Mesangial cell (primary cell): ENCODE data around the gene KIF17. TPM values are rescaled to one million over a fixed set of nuclear protein-coding genes. Genes with fewer than 3 reads are reported as not detected.

Experiments
- total RNA-seq: library from RNA; depleted of rRNA; stranded (reverse); fragments of >200 nt; gene quantifications from 2 replicates; pipeline ENCODE4 v1.2.3, GENCODE V29; 2015

The KIF17 gene
- total RNA-seq, result 0.81 and 4.3 TPM in 2 replicates

DNA sequence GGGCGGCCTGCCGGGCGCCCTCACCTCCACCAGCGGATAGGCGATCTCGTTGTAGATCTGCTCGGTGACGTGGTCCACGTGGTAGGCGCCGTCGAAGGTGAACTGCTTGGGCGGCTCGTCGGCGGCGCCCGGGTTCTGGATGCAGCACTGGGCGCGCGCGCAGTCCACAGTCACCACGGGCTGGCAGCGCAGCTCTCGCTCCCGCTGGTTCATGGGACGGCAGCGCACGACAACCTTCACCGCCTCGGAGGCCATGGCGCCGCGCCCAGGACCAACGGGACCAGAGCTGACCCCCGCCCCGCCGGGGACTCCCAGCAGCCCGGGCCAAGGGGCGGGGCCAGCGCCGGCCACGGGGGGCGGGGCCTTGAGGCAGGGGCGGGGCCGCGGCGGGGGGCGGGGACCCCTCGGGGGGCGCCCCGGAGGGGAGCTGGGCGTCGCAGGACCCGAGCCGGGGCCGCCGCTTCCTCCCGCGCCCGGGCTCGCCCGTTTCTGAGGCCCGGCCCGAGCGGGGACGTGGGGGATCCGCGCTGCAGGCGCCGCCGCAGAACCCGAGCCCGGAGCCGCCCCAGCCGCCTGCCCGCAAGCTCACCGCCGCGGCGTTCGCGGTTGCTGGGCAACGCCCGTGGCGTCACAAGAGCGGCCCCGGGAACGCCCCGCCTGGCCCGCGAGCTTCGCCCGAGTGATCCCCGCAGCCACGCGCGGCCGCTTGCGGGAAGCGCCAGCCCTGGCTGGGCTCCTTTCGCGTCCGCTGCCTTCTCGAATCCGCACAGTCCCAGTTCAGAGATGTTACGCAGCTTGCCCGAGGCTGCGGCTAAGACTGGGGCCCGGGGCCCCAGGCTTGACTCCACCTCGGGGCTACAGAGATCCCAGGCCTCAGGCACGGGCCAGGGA, at the start of gene KIF17:
Gene KIF17 (minus strand): TSS at position 556 of the 891 bp plus-strand sequence. CDS start 301 bp downstream, at position 255.

DNA sequence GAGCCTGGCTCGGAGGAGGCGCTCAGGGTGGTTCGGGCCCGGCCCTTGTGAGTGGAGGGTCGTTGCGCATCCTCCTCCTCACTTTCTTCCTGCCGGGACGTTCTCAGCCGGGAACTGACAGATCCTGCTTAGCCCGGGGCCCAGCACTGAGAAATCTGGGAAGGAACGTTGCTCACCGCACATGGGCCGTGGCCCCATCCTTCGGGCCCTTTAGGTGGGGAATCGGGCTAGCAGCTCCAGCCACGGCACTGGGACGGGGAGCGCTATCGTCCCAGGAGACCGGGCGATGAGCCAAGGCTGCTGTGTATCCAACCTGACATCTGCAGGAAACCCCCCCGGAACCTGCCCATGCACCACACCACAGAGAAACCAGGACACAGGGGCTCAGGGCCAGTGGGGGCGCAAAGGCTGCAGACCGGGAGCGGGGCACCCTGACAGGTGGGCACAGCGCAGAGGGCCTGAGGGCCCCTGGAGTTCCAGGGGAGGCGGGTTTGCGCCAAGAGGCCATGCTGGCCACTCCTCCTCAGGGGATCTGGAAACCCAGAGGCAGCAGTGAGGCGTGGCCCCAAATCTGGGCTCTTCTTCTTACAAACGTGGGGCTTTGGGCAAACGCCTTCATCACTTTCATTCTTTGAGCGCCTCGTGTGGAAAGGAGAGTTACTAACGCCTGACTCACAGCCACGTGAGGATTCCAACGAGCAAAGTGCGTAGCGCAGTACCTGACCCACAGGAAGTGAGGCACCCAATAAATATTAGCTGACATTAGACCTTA, 15.0 kb upstream of the KIF17 start, which contains the start of gene SH2D5:
Gene SH2D5 (minus strand): TSS at position 116 of the 772 bp plus-strand sequence. CDS start 4,659 bp downstream, outside the sequence.

DNA sequence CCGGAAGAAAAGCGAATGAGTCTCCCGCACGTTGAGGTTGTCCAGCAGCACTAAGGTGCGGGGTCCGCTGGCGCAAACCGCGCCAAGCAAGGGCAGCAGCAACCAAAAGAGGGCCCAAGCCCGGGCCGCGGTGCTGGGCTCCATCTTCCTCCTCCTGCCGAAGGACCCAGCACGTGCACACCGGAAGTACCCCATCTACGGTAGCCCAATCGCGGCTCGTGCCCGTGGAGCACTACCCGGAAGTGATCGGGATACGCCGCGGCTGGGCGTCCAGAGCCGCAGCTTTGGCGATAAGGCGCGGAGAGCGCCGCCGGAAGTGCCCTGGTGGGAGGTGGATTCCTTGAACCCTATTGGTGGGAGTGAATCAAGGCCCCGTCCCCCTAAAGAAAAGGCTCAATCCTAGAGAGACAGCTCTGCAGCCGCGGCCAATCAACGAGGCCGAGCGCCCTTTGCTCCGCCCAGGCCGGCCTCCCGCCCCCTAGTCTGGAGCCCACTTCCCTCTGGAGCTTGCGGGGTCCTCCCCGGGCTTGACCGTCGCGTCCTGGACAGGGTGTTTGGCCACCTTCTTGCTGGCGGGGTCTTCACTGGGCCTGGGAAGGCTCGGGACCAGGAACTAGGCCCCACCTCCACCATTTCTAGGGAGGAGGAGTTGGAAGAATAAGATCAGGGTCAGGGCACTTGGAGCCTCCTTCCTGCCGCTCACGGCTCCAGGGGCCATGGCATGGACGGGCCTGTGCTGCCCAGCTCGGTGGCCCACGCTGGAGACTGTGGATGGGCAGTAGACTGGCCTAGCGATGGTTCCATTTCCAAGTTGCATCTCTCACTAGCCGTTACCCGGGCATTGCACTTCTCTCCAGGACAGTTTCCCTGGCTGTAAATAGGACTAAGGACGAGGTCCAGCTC, 56.3 kb downstream of the KIF17 start, which contains the start of gene DDOST:
Gene DDOST (minus strand): TSS at position 163 of the 903 bp plus-strand sequence. CDS start 19 bp downstream, at position 144.

DNA sequence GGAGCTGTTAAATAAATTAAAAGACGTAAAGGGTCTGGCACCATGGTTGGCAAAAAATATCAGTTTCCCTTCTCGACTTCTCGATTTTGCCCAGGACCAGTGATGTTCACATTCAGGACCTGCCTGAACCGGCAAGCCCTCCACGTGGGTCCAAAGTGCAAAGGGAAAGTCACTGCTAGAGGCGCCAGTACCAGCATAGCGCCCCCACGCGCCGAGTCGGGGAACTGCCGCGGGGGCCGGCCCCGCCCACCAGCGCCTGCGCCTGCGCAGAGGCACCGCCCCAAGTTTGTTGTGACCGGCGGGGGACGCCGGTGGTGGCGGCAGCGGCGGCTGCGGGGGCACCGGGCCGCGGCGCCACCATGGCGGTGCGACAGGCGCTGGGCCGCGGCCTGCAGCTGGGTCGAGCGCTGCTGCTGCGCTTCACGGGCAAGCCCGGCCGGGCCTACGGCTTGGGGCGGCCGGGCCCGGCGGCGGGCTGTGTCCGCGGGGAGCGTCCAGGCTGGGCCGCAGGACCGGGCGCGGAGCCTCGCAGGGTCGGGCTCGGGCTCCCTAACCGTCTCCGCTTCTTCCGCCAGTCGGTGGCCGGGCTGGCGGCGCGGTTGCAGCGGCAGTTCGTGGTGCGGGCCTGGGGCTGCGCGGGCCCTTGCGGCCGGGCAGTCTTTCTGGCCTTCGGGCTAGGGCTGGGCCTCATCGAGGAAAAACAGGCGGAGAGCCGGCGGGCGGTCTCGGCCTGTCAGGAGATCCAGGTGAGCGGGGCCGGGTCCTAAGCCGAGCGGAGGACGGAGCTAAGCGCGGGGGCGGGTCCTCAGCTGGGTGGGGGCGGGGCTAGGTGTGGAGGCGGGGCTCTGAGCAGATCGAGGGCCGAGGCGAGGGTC, 84.4 kb downstream of the KIF17 start, which contains the start of gene PINK1:
Gene PINK1 (plus strand): TSS at position 269 of the 875 bp plus-strand sequence. CDS start 91 bp downstream, at position 360.

Other genes starting within 250 kb of the KIF17 start
- 6.4 and 14.1 TPM in 2 replicates for gene CAMK2N1, start 231.8 kb downstream of the KIF17 start, total RNA-seq
- 22.3 and 32.8 TPM in 2 replicates for gene MUL1, start 209.9 kb downstream of the KIF17 start, total RNA-seq
- 0.16 and 0.51 TPM in 2 replicates for gene FAM43B, start 165.4 kb downstream of the KIF17 start, total RNA-seq
- 3.0 and 4.4 TPM in 2 replicates for gene CDA, start 128.9 kb downstream of the KIF17 start, total RNA-seq
- 26.2 and 67.3 TPM in 2 replicates for gene PINK1, start 84.5 kb downstream of the KIF17 start, total RNA-seq
- gene DDOST, start 56.6 kb downstream of the KIF17 start, total RNA-seq, result 334 and 373 TPM in 2 replicates
- gene SH2D5, start 14.7 kb upstream of the KIF17 start, total RNA-seq, result 9.6 and 9.8 TPM in 2 replicates
- 110 and 113 TPM in 2 replicates for gene HP1BP3, start 69.3 kb upstream of the KIF17 start, total RNA-seq